ENCODE results near the gene QSER1.
A peak's percentile ranks its signal among the peaks of the same experiment; 100 is the strongest.
"Not testable (repeated sequence)": the region's sequence is repeated elsewhere in the genome, so short reads cannot be mapped to it uniquely, and the experiment has no call there.

The QSER1 gene

DNA sequence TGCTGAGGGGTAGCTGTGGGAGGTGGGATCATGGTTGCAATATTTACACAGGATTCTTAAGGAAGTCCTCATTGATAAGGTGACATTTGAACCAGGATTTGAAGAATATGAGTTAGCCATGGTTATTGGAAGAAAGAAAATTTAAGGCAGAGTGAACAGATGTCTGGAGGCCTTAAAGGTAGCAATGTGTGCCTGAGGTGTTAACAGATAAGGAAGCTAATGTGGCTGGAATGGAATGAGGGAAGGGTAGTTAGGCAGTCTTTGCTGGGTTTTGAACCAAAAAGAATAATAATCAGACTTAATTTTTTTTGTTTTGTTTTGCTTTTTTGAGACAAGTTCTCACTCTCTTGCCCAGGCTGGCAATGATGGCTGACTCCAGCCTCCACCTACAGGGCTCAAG is 113.4 kb downstream of the QSER1 start:
- no peak for DNase-seq

DNA sequence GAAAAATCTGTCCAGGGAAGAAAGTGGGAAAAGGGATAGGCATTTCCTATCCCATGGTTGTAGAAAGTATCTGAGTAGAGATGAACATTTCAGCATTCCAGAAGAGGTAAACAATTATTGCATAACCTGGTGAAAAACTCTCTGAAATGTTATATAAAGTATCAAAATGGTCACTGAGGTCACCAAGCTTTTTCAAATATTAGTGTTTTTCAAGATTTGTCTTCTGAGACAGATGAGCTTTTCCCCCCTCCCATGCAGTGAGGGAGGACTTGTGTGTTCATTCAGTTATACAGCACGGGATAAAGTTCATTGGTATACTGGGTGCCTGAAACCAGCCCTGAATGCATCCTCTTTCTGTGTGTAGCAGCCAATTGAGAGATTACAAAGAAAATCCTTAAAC is 121.1 kb downstream of the QSER1 start:
- peak; percentile 25 for DNase-seq

DNA sequence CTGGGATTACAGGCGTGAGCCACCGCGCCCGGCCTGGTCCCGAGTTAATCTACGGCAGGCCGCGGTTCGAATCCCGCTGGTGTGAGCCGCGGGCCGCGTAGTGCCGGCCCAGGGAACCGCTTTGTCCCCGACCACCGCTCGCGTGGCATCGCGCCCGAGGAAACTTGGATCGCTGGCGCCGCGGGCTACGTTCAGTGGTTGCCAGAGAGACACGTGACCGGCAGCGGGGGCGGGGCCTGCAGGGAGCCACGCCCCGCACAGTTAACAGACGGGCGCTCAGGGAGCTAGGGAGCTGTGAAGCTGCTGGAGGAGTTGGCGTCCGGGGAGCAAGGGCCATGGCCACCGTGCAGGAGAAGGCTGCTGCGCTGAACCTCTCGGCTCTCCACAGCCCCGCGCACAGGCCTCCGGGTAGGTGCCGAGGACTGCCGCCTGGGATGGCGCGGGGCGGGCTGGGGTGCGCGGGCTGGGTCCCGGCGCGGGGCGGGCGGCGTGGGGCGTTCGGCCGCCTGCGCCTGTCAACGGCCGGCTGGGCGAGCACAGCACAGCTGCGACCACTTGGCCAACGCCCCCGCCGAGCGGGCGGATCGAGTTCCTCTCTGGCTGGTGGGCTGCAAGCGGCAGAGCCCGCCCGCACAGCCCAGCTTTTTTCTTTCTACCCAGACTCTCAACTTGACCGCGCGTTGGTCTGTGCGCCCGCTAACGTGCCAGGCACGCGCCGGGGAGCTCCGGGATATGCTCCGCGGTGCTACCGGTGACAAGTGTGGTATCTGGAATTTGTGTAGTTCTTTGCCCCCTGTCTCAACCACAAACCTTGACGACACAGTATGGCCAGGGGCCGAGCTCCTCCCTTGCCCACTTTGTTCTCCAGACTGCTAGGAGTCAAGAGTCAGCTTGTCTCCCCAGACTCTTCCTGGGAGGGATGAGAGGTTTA is 123.3 kb downstream of the QSER1 start, which contains the start of gene DEPDC7:
TSS of gene DEPDC7 (plus strand) at position 258 of the 931 bp plus-strand sequence. CDS start at position 336, 78 bp downstream.
- peak; percentile 76 for DNase-seq

DNA sequence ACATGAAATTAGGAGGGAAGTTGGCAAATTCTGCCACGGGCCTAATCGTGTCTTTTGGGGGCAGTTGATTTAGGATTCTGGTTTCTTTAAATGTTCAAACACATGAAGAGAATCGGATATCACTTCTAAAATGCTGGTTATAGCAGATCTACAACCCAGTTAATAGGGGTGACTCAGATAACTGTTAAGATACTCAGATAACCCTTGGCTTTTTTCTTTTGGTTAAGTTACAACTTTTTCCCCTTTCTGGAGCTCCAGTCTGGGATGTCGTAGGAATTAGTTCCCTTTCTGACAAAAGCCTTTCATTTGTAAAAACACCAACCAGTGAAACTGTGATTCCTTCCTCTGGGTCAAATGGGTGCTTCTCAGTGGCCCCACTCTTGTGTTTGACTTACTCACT is 124.0 kb downstream of the QSER1 start:
- DNase-seq = no peak

DNA sequence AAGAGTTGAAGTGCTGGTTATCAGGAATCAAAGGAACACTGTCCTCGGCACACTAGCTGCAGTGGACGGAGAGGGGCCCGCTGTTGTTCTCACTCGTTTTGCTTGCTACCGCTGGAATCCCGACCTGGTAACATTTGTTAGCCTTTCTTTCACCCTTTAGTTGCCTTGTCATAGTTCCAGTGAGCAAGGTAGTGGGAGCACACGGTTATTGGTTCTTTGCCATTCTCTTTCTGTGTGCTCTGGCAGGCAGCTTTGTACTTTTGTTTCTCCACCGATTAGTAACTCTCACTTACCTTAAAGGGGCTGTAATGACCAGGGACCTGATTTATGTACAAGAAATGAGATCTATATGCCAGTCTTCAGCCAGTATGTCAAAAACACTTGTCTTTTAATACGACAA is 124.9 kb downstream of the QSER1 start:
- DNase-seq = no peak

DNA sequence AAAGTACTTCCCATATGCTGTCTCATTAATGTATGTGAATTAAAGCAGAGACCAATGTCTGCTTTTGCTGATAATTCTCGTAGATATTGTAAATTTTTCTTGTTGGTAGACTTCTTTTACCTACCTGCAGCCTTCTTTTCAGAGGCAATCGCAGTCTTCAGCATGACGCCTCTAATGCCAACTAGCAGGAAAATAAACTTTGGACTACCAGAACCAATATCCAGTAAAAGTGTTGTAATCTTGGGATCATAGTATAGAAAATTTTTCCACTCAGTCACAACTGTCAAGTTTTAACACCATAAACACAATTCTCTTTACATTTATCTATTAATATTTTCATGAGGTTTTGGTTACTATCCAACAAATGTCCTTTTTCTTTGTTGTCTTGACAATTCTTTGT is 125.4 kb downstream of the QSER1 start:
- DNase-seq = no peak

DNA sequence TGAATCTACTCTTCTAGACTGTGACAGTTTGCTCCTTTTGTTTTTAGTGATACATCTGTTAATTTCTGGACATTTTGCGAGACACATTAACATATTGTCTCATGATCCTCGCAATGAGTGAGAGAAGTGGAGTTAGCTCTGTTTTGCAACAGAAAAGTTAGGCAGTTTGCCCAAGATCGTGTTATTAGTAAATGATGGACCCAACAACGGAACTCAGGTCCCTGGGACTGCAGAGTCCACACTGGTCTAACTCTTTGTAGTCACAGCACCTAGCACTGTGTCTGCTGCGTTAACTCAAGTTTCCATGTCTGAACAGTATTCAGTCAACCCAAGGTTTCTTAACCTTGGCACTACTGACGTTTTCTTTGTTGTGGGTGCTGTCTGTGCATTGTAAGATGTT is 126.2 kb downstream of the QSER1 start:
- no peak for DNase-seq

DNA sequence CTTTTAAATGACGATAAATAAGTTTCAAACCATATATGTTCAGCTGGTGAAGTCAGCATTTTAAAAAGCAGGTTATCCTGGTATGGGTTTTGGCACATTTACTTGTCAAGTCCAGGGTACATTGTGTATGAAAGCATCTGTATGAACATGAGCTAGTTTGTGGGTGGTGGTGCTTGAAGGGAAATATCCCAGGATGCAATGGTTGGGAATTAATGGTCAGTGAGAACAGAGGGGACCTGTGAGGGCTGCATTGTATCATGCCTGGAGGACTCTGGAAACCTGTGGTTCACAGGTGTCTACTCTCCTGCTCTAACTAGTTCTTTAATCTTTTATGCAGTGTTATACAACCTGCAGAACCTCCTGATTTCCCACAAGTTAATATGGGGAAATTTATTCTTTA is 128.9 kb downstream of the QSER1 start:
- DNase-seq = no peak

DNA sequence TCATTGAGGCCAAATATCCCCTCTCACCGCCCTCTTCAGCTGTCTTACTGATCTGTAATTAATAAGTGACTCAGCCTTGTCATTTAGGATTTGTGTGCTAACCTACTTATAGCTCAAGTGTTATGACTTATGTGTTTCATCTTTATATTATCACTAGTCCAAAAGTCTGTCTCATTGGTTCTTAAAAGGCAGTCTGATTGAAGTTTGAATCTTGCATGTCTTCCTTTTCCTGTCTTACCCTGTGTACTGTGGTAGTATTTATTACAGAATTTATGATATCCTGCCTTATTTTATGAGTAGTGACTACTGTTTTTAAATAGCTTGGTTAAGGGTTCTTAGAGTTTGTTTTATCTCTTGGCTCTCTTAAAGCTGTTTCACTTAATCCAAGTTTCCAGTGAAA is 129.3 kb downstream of the QSER1 start:
- no peak for DNase-seq

DNA sequence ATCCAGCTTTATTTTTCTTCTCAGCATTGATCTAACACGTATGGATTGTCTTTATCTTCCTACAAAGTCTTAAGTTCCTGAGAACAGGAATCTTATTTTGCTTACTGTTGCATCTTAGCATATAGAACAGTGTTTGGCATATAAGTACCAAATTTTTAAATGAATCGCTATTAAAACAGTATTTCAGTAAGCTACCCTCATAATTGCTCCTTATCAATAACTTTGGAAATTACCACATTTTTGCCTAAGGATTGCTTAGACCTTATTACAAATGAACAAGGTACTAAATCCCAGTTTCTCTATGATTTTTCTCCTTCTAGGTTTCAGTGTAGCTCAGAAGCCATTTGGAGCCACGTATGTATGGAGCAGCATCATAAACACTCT is 132.7 kb downstream of the QSER1 start:
- DNase-seq = no peak

DNA sequence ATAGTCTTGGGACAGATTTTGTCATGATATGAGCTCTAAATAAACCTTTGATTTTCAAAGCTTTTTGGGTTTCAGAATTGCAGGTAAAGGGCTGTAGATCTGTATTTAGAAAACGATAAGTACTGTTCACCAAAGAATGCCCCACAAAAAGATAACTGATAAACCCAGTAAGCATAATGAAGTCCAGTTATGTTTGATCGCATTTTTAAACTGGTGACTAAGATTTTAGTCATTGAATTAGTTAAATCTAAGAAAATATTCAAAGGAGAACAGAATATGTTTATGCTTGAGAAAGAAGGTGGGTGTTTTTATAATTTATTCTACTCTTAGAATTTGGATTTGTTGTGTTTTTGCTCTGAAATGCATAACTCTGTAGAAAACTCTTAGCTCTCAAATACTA is 134.6 kb downstream of the QSER1 start:
- DNase-seq = no peak

DNA sequence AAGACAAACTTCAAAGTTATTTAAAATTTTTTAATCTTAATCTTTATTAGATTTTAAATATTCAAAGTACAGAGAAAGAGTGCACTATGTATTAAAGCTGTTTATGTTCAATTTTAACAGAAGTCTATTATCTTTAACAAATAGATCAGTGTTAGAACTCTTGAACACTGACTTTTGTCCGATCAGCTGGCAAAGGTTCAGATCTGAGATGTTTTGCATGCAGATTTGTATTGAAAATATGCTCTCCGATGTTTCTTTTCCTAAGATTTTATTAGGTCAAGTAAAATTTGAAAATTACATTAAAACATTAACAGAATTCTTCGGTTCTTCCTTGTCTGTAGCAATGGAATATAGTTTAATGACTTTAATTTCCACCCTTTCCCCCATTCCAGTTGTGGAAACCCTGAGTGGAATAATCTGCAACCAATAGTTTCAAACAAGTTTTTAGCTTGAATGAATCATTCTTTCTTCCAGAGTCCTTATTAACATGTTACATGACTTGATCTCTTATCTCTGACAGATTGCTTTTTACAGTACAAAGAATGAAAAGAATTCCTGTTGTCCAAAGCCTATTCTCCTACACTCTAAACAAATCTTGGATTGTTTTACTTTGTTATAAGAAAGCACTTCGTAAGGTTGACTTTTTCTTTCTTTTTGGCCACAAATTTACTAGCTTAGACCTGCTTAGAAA is 135.4 kb downstream of the QSER1 start:
- DNase-seq = no peak

DNA sequence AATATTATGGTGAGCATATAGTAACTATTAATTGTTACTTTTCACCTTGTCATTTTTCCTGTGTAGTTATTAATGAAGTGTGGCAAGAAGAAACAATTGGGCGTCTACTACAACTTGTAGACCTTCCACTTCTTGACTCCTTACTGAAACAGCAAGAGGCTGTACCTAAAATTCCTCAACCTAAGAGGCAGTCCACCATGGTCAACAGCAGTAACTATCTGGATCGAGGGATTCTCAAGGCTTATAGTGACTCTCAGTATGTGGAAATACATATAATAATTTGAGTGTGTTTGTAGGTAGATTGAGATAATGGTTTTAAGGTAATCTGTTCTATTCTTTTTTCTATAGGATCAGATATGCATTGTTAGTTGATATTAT is 135.9 kb downstream of the QSER1 start:
- DNase-seq = no peak

DNA sequence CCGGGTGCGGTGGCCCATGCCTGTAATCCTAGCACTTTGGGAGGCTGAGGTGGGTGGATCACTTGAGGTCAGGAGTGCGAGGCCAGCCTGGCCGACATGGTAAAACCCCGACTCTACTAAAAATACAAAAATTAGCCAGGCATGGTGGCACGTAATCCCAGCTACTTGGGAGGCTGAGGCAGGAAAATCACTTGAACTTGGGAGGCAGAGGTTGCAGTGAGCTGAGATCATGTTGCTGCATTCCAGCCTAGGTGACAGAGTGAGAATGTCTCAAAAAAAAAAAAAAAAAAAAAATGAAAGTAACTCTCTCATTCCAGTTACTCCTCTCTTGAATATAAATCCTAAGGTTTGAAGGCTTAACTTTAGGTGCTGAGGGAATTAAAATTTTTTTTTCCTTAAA is 136.6 kb downstream of the QSER1 start:
- not testable (repeated sequence) for DNase-seq

Data from MV-4-11 (cell line).